GM12892 (cell line): Measurements from ENCODE around the gene MYH13.
"Not testable (repeated sequence)": the region's sequence is repeated elsewhere in the genome, so short reads cannot be mapped to it uniquely, and the experiment has no call there.

Experiments
- DNase-seq: peaks from one replicate; pipeline ENCODE4 v3.0.0; 2011; ENCODE audit not compliant: insufficient read length
- FAIRE-seq: peaks from 2 replicates; lab custom pipeline; 2011; peaks lifted over from hg19 to GRCh38; lab: Jason Lieb, UNC
- POLR2A ChIP-seq: IDR thresholded peaks from 2 replicates; pipeline ENCODE4 v1.6.1; 2011; ENCODE audit warnings: low read depth, low read length, control low read depth
- POLR2AphosphoS5 ChIP-seq: IDR thresholded peaks from 2 replicates; pipeline ENCODE4 v1.6.1; 2011; ENCODE audit warnings: low read depth, low read length, control low read depth
- TAF1 ChIP-seq: IDR thresholded peaks from 2 replicates; pipeline ENCODE4 v1.6.1; 2011; ENCODE audit warnings: low read depth, mild to moderate bottlenecking, control low read depth, low read length, borderline replicate concordance

The MYH13 gene

DNA sequence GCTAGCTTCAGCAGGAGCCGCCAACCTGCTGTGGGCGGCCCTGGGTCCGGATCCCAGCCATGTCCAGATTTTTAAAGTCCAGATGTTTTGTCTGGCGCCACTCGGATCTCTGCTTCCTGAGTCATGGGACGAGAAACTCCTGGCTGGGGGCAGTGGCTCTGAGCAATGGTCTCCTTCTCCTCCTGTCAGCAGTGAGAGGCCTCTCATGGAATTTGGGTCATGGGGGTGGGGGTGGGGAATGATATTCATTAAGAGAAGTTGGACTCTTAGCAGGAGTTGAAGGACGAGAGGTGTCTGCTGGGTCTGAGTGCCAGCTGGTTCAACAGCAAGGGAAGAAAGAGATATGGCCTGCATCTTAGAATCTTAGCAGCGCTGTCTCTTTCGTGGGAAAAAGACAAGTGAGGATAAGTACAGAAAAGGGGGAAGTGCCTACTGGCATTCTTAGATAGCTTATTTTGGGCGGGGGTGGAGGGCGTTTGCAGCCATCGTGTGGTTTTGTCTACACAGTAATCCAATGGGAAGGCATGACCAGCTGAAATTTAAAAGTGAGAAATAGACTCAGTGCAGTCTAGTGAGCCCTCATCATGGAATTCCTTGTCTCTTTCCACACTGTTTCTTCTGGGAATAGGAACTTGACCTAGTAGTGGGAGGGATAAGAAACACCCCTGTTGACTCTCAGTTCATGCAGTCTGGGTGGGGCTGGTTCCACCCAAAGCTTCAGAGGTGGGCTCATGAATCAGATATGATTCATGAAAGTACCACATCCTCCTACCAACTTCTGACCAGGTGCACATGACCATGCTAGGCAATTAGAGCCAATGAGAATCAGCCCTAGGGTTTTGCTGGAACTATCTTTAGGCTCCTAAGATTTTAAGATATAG lies 80.5 kb downstream of the MYH13 start:
- FAIRE-seq (peak; percentile 36), DNase-seq (peak; percentile 32)
- no peak for TF ChIP-seq POLR2AphosphoS5
- TF ChIP-seq POLR2A: no peak
- TF ChIP-seq TAF1: no peak

DNA sequence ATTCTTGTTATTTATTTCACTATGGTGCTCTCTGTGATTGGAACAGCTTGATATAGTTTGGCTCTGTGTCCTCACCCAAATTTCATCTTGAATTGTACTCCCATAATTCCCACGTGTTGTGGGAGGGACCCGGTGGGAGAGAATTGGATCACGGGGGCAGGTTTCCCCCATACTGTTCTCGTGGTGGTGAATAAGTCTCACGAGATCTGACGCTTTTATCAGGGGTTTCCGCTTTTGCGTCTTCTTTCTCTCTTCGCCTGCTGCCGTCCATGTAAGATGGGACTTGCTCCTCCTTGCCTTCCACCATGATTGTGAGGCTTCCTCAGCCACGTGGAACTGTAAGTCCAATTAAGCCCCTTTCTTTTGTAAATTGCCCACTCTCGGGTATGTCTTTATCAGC lies 81.2 kb downstream of the MYH13 start:
- not testable (repeated sequence) for FAIRE-seq, DNase-seq

DNA sequence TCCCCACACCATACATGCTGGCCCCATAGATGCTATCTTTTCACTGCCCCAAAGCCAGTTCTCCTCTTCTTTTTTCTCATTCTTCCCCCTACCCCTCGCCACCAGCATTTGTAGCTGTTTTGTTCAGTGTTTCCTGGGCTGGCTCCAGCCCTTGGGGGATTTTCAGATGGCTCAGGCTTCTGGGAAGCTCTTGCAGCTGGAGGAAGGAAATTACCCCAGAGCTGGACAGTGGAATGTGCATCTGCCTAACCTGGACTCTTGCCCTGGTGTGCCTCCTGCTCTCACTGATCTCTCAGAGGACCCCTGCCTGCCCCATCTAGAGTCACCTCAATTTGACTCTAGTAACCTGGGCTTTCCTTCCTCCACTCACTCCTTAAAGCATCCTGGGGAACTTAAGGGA lies 82.8 kb downstream of the MYH13 start:
- no peak for FAIRE-seq
- TF ChIP-seq POLR2A: no peak
- TF ChIP-seq POLR2AphosphoS5: no peak
- TF ChIP-seq TAF1: no peak
- no peak for DNase-seq

DNA sequence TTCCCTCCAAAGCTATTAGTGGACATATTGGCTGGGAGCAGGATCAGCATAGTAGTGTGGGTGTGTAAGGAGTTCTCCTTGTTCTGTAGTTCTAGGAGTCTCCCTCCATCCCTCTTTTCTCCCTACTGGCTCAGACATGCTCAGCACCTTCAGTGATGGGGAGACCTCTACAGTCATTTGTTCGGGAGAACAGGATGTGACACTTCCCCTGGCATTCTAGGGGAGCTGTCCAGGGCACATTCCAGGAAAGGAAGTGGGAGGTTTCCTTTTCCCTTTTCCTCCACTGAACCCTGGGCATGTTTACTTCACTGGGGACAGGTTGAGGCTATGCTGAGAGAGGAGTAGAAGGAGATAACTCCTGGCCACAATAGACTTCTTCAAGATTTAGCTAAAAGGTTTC lies 86.5 kb downstream of the MYH13 start:
- no peak for DNase-seq
- no peak for FAIRE-seq
- TF ChIP-seq POLR2A (no peak), POLR2AphosphoS5 (no peak), TAF1 (no peak)

DNA sequence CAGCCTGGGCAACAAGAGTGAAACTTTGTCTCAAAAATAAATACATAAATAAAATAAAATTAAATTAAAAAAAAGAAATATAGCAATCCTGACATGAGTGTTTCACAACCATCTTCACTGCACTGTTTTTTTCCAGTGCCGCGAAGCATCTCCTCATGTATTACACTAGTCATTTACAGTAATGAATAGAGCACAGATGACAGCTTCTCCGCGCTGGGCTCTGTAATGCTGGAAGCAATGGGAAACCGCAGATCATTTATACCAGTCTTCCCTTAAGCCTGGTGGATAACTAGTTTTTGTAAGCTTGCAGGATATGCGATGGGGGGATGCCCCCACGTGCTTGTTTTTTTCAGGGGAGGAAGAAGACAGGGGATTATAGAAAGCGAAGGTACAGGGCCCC lies 86.9 kb downstream of the MYH13 start:
- FAIRE-seq: no peak
- TF ChIP-seq POLR2A (no peak), TAF1 (no peak), POLR2AphosphoS5 (no peak)

DNA sequence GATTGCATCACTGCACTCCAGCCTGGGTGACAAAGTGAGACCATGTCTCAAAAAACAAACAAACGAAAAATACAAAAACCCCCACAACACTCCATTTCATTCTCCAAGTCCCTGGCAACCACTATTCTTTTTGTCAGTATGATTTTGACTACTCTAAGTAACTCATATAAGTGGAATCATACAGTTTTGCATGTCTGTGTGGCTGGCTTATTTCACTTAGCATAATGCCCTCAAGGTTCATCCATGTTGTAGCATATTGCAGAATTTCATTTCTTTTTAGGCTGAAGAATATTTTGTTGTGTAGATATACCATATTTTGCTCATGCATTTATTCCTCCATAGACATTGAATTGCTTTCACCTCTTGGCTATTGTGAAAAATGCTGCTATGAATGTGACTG lies 92.7 kb downstream of the MYH13 start:
- FAIRE-seq (no peak), DNase-seq (no peak)
- TF ChIP-seq TAF1 (no peak), POLR2AphosphoS5 (no peak), POLR2A (no peak)

More for the DNA sequence above, 86.9 kb downstream of the MYH13 start:
- no peak for DNase-seq

DNA sequence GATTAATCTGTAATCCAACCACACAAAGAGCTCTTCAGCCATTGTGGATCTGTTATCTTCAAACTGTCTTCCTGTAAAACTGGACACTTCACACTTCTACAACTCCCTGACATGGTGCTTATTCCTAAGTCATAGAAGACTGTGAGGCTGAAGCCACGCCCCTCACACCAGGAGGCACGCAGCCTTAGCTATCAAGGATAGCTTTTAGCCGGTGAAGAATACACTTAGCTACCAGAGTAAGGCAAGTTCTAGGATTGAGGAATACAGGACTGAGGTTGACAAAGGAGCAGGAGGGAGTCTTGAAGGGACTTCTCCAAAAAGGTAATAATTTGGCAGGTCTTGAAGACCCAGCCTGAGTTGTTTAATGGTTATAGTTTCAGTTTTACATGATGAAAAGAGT lies 94.6 kb downstream of the MYH13 start:
- peak; percentile 74 for FAIRE-seq
- no peak for TF ChIP-seq POLR2A
- no peak for TF ChIP-seq TAF1
- TF ChIP-seq POLR2AphosphoS5: no peak

DNA sequence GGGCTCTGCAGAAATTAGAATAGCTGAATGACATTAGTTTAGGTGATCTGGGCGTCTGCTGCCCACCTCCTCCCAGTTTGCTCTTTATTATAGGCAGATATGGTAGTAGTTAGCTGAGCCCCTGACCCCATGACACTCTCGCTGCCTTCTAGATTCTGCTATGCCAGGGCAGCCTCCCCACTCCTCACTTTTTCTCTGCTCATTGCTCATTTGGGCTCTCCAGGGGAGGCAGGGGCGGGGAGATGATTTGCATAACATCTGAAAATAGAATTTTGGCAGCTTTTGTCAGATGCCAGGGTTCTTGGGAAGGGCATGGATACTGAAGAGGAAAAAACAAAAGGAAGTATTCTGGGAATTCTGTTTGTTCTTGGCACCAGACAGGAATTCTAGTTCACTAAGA lies 96.4 kb downstream of the MYH13 start:
- no peak for DNase-seq
- no peak for FAIRE-seq
- no peak for TF ChIP-seq TAF1
- no peak for TF ChIP-seq POLR2AphosphoS5
- no peak for TF ChIP-seq POLR2A

More for the DNA sequence above, 94.6 kb downstream of the MYH13 start:
- DNase-seq: no peak

DNA sequence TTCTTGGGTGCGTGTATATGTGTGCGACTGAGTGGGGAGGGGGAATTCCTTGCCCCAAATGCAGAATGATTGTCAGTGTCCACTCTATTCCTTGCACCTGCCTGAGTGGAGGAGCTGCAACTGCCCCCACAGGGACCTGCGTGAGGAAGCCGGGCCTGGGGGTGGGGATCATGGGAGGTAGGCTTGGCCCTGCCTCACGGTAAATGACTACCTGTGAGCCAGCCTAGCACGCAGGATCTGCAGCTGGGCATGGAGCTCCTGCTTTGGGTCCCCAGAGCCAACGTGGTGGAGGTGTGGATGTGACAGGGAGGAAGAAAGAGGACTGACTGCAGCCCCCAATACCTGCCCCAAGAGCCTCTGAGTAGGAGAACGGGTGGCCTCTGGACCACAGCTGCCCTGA lies 97.4 kb downstream of the MYH13 start:
- DNase-seq: no peak
- FAIRE-seq: no peak
- TF ChIP-seq POLR2AphosphoS5: no peak
- TF ChIP-seq TAF1: no peak
- no peak for TF ChIP-seq POLR2A

DNA sequence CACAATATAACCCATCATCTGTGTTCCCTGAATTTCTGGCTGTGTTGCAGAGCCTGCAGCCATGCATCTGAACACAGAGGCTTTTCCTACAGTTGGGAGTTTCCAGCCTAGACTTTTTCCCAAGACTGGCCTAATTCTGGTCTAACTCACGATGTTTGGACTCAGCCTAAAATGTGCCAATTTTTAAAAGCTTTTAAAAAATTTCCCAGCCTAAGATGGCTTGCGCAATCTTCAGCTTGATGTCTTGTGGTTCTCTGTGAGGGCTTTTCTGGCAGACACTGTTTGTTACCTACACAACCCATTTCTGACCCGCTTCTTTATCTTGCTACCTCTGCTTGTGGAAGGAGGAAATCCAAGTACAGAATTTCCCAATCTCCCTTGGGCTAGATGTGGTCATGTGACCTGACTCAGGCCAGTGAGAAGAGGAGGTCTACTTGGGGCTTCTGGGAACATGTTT lies 101.7 kb downstream of the MYH13 start:
- TF ChIP-seq TAF1 (no peak), POLR2AphosphoS5 (no peak), POLR2A (no peak)
- FAIRE-seq: no peak

DNA sequence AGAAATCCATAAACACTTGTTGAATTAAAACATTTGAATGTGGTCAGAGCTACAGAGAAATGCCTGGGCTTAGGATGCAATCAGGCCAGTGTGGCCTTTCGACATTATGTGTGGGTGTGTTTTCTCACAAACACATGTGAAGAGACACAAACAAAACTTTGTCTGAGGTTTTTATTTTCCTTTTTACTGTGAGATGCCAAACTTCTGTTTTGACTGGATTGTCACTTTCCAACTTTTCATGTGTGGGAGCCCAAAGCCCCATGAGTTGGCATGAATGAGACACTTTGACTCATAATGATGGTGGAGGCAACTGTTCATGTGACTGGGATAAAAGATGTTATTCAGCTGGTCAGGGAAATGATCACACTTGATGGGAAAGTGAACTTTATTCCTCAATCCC lies 102.5 kb downstream of the MYH13 start:
- DNase-seq (no peak), FAIRE-seq (no peak)
- TF ChIP-seq TAF1 (no peak), POLR2AphosphoS5 (no peak), POLR2A (no peak)

More for the DNA sequence above, 101.7 kb downstream of the MYH13 start:
- DNase-seq: no peak

DNA sequence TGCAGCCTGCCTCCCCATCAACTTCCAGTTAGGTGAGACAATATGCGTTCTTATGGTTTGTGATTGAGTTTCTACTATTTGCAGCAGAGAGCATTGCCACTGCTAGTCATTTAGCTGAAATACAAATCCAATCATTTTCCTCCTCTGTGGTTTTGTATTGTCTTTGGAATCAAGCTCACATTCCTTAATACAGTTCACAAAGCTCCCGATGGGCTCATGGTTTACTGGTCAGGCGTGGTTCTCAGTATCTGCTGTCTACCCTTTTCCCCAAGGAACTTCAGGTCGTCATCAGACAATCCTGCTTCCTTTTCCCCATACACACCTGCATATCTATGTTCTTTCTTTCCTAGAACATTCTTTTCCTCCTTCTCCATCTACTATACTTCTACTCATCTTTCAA lies 104.8 kb downstream of the MYH13 start:
- no peak for TF ChIP-seq POLR2AphosphoS5
- DNase-seq (no peak), FAIRE-seq (no peak)
